ENCODE results near the gene GNGT2. TPM values are rescaled to one million over a fixed set of nuclear protein-coding genes. Genes with fewer than 3 reads are reported as not detected.
A peak's percentile ranks its signal among the peaks of the same experiment; 100 is the strongest.
"Not testable (repeated sequence)": the region's sequence is repeated elsewhere in the genome, so short reads cannot be mapped to it uniquely, and the experiment has no call there.

GNGT2 gene
- total RNA-seq, 2 donors from 2014 or later, result 24.6 to 27.5 TPM

- no peaks in the 10 kb centered on the region for H3K9me3 Mint-ChIP-seq
- H3K4me1 Mint-ChIP-seq (ENCODE audit: low read depth), result peaks cover 53% of the 10 kb centered on the region
- no peaks in the 10 kb centered on the region for H3K27me3 Mint-ChIP-seq (ENCODE audit: low read depth)
- H3K4me3 Mint-ChIP-seq, result peak overlapping the region; percentile 93 to 98
- peak; percentile 84 to 94 for DNase-seq
- peak overlapping the region; percentile 99 for H3K27ac Mint-ChIP-seq
- ATAC-seq (replicated peaks in 1 of 2), result peak; percentile 42 to 72
- no peaks in the 10 kb centered on the region for H3K36me3 Mint-ChIP-seq (ENCODE audit: insufficient read depth in 2 of 2)
Observed at GRCh38 chr17:49191917-49192741, 18.2 kb downstream of the GNGT2 start.

- peaks cover 53% of the 10 kb centered on the region for H3K4me1 Mint-ChIP-seq (ENCODE audit: low read depth)
- ATAC-seq (replicated peaks in 1 of 2), result peak in 1 of 2 donors; percentile 6
- no peaks in the 10 kb centered on the region for H3K36me3 Mint-ChIP-seq (ENCODE audit: insufficient read depth in 2 of 2)
- DNase-seq, result no peak
- no peaks in the 10 kb centered on the region for H3K27me3 Mint-ChIP-seq (ENCODE audit: low read depth)
- H3K4me3 Mint-ChIP-seq, result peak overlapping the region; percentile 93 to 98
- H3K9me3 Mint-ChIP-seq, result no peaks in the 10 kb centered on the region
- H3K27ac Mint-ChIP-seq, result peak overlapping the region; percentile 99
Observed at GRCh38 chr17:49191409-49191916, 18.9 kb downstream of the GNGT2 start.

GRCh38 chr17:49190932-49191331 lies 19.4 kb downstream of the GNGT2 start:
- Mint-ChIP-seq H3K27ac (no peak overlapping the region), H3K9me3 (peaks cover 0 to 4% of the 10 kb centered on the region in 2 donors), H3K36me3 (ENCODE audit: insufficient read depth in 2 of 2) (peaks cover 1 to 4% of the 10 kb centered on the region in 2 donors), H3K27me3 (ENCODE audit: low read depth) (no peaks in the 10 kb centered on the region), H3K4me1 (ENCODE audit: low read depth) (peaks cover 50% of the 10 kb centered on the region), H3K4me3 (peak overlapping the region in 1 of 2 donors; percentile 61)
- ATAC-seq (replicated peaks in 1 of 2) (no peak), DNase-seq (no peak)

- H3K27me3 Mint-ChIP-seq (ENCODE audit: low read depth), result no peaks in the 10 kb centered on the region
- ATAC-seq (replicated peaks in 1 of 2) (no peak), DNase-seq (no peak)
- no peak overlapping the region for H3K27ac Mint-ChIP-seq
- H3K4me1 Mint-ChIP-seq (ENCODE audit: low read depth), result peaks cover 15% of the 10 kb centered on the region
- no peak overlapping the region for H3K4me3 Mint-ChIP-seq
- H3K9me3 Mint-ChIP-seq, result peaks cover 3 to 10% of the 10 kb centered on the region in 2 donors
- H3K36me3 Mint-ChIP-seq (ENCODE audit: insufficient read depth in 2 of 2), result peaks cover 6 to 9% of the 10 kb centered on the region in 2 donors
Observed at GRCh38 chr17:49187301-49187700, 23.1 kb downstream of the GNGT2 start.

GRCh38 chr17:49185381-49185780 lies 25.0 kb downstream of the GNGT2 start:
- not testable (repeated sequence) for H3K36me3 Mint-ChIP-seq (ENCODE audit: insufficient read depth in 2 of 2); DNase-seq; H3K27me3 Mint-ChIP-seq (ENCODE audit: low read depth); H3K4me3 Mint-ChIP-seq; H3K4me1 Mint-ChIP-seq (ENCODE audit: low read depth); ATAC-seq (replicated peaks in 1 of 2); H3K27ac Mint-ChIP-seq
- peaks cover 3 to 10% of the 10 kb centered on the region in 2 donors for H3K9me3 Mint-ChIP-seq

- DNase-seq; H3K4me3 Mint-ChIP-seq; H3K27ac Mint-ChIP-seq; ATAC-seq (replicated peaks in 1 of 2); H3K4me1 Mint-ChIP-seq (ENCODE audit: low read depth); H3K36me3 Mint-ChIP-seq (ENCODE audit: insufficient read depth in 2 of 2); H3K27me3 Mint-ChIP-seq (ENCODE audit: low read depth): not testable (repeated sequence)
- peaks cover 3 to 10% of the 10 kb centered on the region in 2 donors for H3K9me3 Mint-ChIP-seq
Observed at GRCh38 chr17:49184522-49184921, 25.9 kb downstream of the GNGT2 start.

GRCh38 chr17:49183801-49184200 lies 26.6 kb downstream of the GNGT2 start:
- H3K36me3 Mint-ChIP-seq (ENCODE audit: insufficient read depth in 2 of 2), result peaks cover 6 to 9% of the 10 kb centered on the region in 2 donors
- no peak overlapping the region for H3K27ac Mint-ChIP-seq
- H3K9me3 Mint-ChIP-seq, result peaks cover 3 to 10% of the 10 kb centered on the region in 2 donors
- no peak for ATAC-seq (replicated peaks in 1 of 2)
- DNase-seq, result no peak
- H3K27me3 Mint-ChIP-seq (ENCODE audit: low read depth), result no peaks in the 10 kb centered on the region
- no peak overlapping the region for H3K4me3 Mint-ChIP-seq
- no peaks in the 10 kb centered on the region for H3K4me1 Mint-ChIP-seq (ENCODE audit: low read depth)

- ATAC-seq (replicated peaks in 1 of 2) (no peak), DNase-seq (no peak)
- Mint-ChIP-seq H3K27ac (no peak overlapping the region), H3K9me3 (peaks cover 3 to 10% of the 10 kb centered on the region in 2 donors), H3K4me1 (ENCODE audit: low read depth) (no peaks in the 10 kb centered on the region), H3K27me3 (ENCODE audit: low read depth) (no peaks in the 10 kb centered on the region), H3K4me3 (no peak overlapping the region), H3K36me3 (ENCODE audit: insufficient read depth in 2 of 2) (peaks cover 6 to 9% of the 10 kb centered on the region in 2 donors)
Observed at GRCh38 chr17:49183341-49183740, 27.0 kb downstream of the GNGT2 start.

GRCh38 chr17:49180998-49181635 lies 29.3 kb downstream of the GNGT2 start:
- peaks cover 6 to 9% of the 10 kb centered on the region in 2 donors for H3K36me3 Mint-ChIP-seq (ENCODE audit: insufficient read depth in 2 of 2)
- no peak for ATAC-seq (replicated peaks in 1 of 2)
- H3K9me3 Mint-ChIP-seq, result peaks cover 3 to 8% of the 10 kb centered on the region in 2 donors
- no peaks in the 10 kb centered on the region for H3K4me1 Mint-ChIP-seq (ENCODE audit: low read depth)
- no peak overlapping the region for H3K27ac Mint-ChIP-seq
- no peak for DNase-seq
- no peaks in the 10 kb centered on the region for H3K27me3 Mint-ChIP-seq (ENCODE audit: low read depth)
- no peak overlapping the region for H3K4me3 Mint-ChIP-seq

- peak; percentile 55 to 72 for DNase-seq
- no peaks in the 10 kb centered on the region for H3K4me1 Mint-ChIP-seq (ENCODE audit: low read depth)
- no peak overlapping the region for H3K27ac Mint-ChIP-seq
- ATAC-seq (replicated peaks in 1 of 2), result peak in 1 of 2 donors; percentile 51
- peak overlapping the region in 1 of 2 donors; percentile 43 for H3K4me3 Mint-ChIP-seq
- peaks cover 8 to 10% of the 10 kb centered on the region in 2 donors for H3K36me3 Mint-ChIP-seq (ENCODE audit: insufficient read depth in 2 of 2)
- peaks cover 6 to 10% of the 10 kb centered on the region in 2 donors for H3K9me3 Mint-ChIP-seq
- H3K27me3 Mint-ChIP-seq (ENCODE audit: low read depth), result peaks cover 2% of the 10 kb centered on the region
Observed at GRCh38 chr17:49180303-49180702, 30.1 kb downstream of the GNGT2 start.

- H3K9me3 Mint-ChIP-seq, result peaks cover 7 to 12% of the 10 kb centered on the region in 2 donors
- H3K27me3 Mint-ChIP-seq (ENCODE audit: low read depth), result peaks cover 28% of the 10 kb centered on the region
- H3K4me3 Mint-ChIP-seq; ATAC-seq (replicated peaks in 1 of 2); H3K27ac Mint-ChIP-seq; DNase-seq; H3K4me1 Mint-ChIP-seq (ENCODE audit: low read depth): not testable (repeated sequence)
- peaks cover 7 to 12% of the 10 kb centered on the region in 2 donors for H3K36me3 Mint-ChIP-seq (ENCODE audit: insufficient read depth in 2 of 2)
Observed at GRCh38 chr17:49175978-49176377, 34.4 kb downstream of the GNGT2 start.

GRCh38 chr17:49170711-49171110 lies 39.7 kb downstream of the GNGT2 start:
- not testable (repeated sequence) for H3K9me3 Mint-ChIP-seq; H3K27ac Mint-ChIP-seq; H3K4me3 Mint-ChIP-seq; DNase-seq; H3K36me3 Mint-ChIP-seq (ENCODE audit: insufficient read depth in 2 of 2); H3K4me1 Mint-ChIP-seq (ENCODE audit: low read depth); ATAC-seq (replicated peaks in 1 of 2)
- H3K27me3 Mint-ChIP-seq (ENCODE audit: low read depth), result peaks cover 65% of the 10 kb centered on the region

GRCh38 chr17:49170216-49170615 lies 40.2 kb downstream of the GNGT2 start:
- H3K27ac Mint-ChIP-seq, result no peak overlapping the region

More at GRCh38 chr17:49170216-49170615, 40.2 kb downstream of the GNGT2 start:
- Mint-ChIP-seq H3K4me3 (no peak overlapping the region), H3K36me3 (ENCODE audit: insufficient read depth in 2 of 2) (peaks cover 2 to 4% of the 10 kb centered on the region in 2 donors), H3K4me1 (ENCODE audit: low read depth) (no peaks in the 10 kb centered on the region), H3K9me3 (peaks cover 2 to 8% of the 10 kb centered on the region in 2 donors), H3K27me3 (ENCODE audit: low read depth) (peaks cover 67% of the 10 kb centered on the region)
- ATAC-seq (replicated peaks in 1 of 2) (no peak), DNase-seq (no peak)

Measured in activated T-cell treated with anti-CD3 and anti-CD28 coated beads, Interleukin-2, amount 50 U/mL, for 72 hours (primary cell).